Colon (tissue), 2 donors: Measurements from ENCODE around the gene TRAP1.
"Not testable (repeated sequence)": the region's sequence is repeated elsewhere in the genome, so short reads cannot be mapped to it uniquely, and the experiment has no call there.

Experiments
- FAIRE-seq: peaks from 2 replicates; lab custom pipeline; 2012; peaks lifted over from hg19 to GRCh38; lab: Jason Lieb, UNC
- donor health status: control.
- donor health status: control.

TRAP1 gene

GRCh38 chr16:3609895-3610697, 107.2 kb downstream of the TRAP1 start:
- no peak for FAIRE-seq

GRCh38 chr16:3608976-3609375, 108.3 kb downstream of the TRAP1 start:
- FAIRE-seq, result not testable (repeated sequence)

- FAIRE-seq, result no peak
Measured at GRCh38 chr16:3608069-3608468, 109.3 kb downstream of the TRAP1 start.
